A673 (cell line): ENCODE measurements around the gene ZNF500. TPM values are rescaled to one million over a fixed set of nuclear protein-coding genes. Genes with fewer than 3 reads are reported as not detected.

Experiments
- BruUV-seq: library from RNA; stranded (reverse); fragments of 400-500 nt; replicated peaks from 2 replicates; lab custom pipeline; 2021; lab: Mats Ljungman, UMichigan
- CTCF ChIA-PET: fragments of 300-600 bp; sonication (Branson Sonifier 250); formaldehyde crosslinking; loops from one replicate; lab custom pipeline; 2022; ENCODE audit warnings: antibody characterized with exemption; lab: Charles Lee
- POLR2A ChIA-PET: fragments of 300-600 bp; sonication (Branson Sonifier 250); formaldehyde crosslinking; loops from one replicate; lab custom pipeline; 2022; ENCODE audit warnings: antibody characterized with exemption; ENCODE audit not compliant: low non-redundant PET; lab: Charles Lee
- DNase-seq: peaks from one replicate; pipeline ENCODE4 v3.0.0-alpha.2; 2015; ENCODE audit warnings: low spot score
- H3K27ac ChIP-seq: fragments of 200-600 bp; sonication (generic); 2 replicates; pipeline ENCODE4 v1.5.1; 2016; ENCODE audit warnings: mixed run types, low read depth, mild to moderate bottlenecking, mixed read lengths, antibody characterized with exemption, low read length; ENCODE audit not compliant: poor library complexity, severe bottlenecking
- H3K27me3 ChIP-seq: fragments of 200-600 bp; sonication (generic); replicated peaks from 2 replicates; pipeline ENCODE4 v1.6.1; 2017; ENCODE audit warnings: mixed run types, low read depth, mild to moderate bottlenecking, mixed read lengths, antibody characterized with exemption, low read length; ENCODE audit not compliant: insufficient read depth, poor library complexity
- H3K36me3 ChIP-seq: fragments of 200-600 bp; sonication (generic); 2 replicates; pipeline ENCODE4 v1.6.1; 2016; ENCODE audit warnings: mixed run types, mild to moderate bottlenecking, mixed read lengths, antibody characterized with exemption, low read length; ENCODE audit not compliant: insufficient read depth, poor library complexity, severe bottlenecking
- H3K4me1 ChIP-seq: fragments of 200-600 bp; sonication (generic); 2 replicates; pipeline ENCODE4 v1.6.1; 2017; ENCODE audit warnings: mixed run types, mild to moderate bottlenecking, mixed read lengths, antibody characterized with exemption, low read length; ENCODE audit not compliant: insufficient read depth, poor library complexity, severe bottlenecking
- H3K4me3 ChIP-seq: fragments of 200-600 bp; sonication (generic); 2 replicates; pipeline ENCODE4 v1.5.1; 2016; ENCODE audit warnings: low read depth, mixed run types, mild to moderate bottlenecking, mixed read lengths, low read length; ENCODE audit not compliant: poor library complexity, severe bottlenecking
- H3K9me3 ChIP-seq: fragments of 200-600 bp; sonication (generic); 2 replicates; pipeline ENCODE4 v1.6.1; 2016; ENCODE audit warnings: mixed run types, low read depth, mild to moderate bottlenecking, mixed read lengths, antibody characterized with exemption, low read length; ENCODE audit not compliant: poor library complexity, severe bottlenecking
- EZH2 ChIP-seq: fragments of 200-600 bp; sonication (generic); IDR thresholded peaks from 2 replicates; pipeline ENCODE4 v1.6.1; 2017; ENCODE audit warnings: borderline replicate concordance, low read depth, mild to moderate bottlenecking, mixed read lengths, antibody characterized with exemption, low read length; ENCODE audit not compliant: poor library complexity, severe bottlenecking
- intact Hi-C: fragments of 100-400 bp; cut with micrococcal nuclease; formaldehyde crosslinking; loops from one replicate; pipeline ENCODE4 v1.10.0; 2022; ENCODE audit not compliant: unreplicated experiment
- total RNA-seq: library from RNA; stranded (reverse); gene quantifications from 2 replicates; pipeline ENCODE4 v1.2.3, GENCODE V29; 2021
- TF ChIP-seq, protein P1 (sequence below): fragments of 300-800, 200-600 bp; sonication (generic); conservative IDR thresholded peaks from 2 replicates; pipeline ENCODE4 v1.5.1; 2017; ENCODE audit warnings: low read depth, mild to moderate bottlenecking, antibody characterized with exemption, low read length, moderate library complexity, mixed read lengths

Gene ZNF500
- total RNA-seq, 1 experiment from 2014 or later = 16.8 TPM

DNA sequence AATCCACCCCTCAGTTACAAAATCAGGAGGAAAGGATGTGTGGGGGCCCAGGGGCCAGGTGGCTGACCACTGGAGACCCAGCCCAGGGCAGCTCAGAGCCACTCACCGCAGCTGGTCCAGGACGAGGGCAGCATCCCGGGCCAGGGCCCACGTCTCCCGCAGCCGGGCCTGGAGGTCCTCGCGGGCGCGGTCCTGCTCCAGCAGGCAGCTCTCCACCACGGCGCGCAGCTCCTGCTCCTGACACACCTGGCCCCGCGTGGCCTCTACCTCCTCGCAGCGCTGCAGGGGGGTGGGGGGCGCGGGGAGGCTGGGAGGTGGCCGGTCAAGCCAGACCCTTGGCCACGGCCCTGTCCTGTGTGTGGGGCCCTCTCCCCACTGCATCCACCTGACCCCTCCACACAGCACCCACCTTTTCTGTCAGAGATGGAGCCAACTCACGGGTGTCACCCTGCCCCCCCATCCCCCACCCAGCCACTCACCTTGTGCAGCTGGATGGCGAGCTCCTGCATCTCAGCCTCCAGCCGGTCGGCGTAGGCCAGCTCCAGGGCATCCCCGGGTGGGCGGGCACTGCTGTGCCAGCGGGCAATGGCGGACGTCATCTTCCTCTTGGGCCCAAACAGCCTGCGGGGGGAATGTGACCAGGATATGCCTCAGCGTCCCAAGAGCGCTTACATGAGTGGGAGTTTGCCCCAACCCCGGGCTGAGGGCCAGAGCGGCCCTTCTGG lies 68.5 kb downstream of the ZNF500 start:
- no TSS peak for BruUV-seq
- TF ChIP-seq, protein P1, sequence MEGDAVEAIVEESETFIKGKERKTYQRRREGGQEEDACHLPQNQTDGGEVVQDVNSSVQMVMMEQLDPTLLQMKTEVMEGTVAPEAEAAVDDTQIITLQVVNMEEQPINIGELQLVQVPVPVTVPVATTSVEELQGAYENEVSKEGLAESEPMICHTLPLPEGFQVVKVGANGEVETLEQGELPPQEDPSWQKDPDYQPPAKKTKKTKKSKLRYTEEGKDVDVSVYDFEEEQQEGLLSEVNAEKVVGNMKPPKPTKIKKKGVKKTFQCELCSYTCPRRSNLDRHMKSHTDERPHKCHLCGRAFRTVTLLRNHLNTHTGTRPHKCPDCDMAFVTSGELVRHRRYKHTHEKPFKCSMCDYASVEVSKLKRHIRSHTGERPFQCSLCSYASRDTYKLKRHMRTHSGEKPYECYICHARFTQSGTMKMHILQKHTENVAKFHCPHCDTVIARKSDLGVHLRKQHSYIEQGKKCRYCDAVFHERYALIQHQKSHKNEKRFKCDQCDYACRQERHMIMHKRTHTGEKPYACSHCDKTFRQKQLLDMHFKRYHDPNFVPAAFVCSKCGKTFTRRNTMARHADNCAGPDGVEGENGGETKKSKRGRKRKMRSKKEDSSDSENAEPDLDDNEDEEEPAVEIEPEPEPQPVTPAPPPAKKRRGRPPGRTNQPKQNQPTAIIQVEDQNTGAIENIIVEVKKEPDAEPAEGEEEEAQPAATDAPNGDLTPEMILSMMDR = no peak
- TF ChIP-seq EZH2 = no peak
- no peak overlapping the region for H3K27ac ChIP-seq
- no peak overlapping the region for H3K4me3 ChIP-seq
- H3K27me3 ChIP-seq = no peaks in the 10 kb centered on the region
- H3K36me3 ChIP-seq = peaks cover 41% of the 10 kb centered on the region
- H3K4me1 ChIP-seq = no peaks in the 10 kb centered on the region
- POLR2A ChIA-PET = no interaction called here
- DNase-seq = no peak
- H3K9me3 ChIP-seq = no peaks in the 10 kb centered on the region
- CTCF ChIA-PET = no interaction called here
- intact Hi-C loops = loop anchor here (10.0 kb wide), 1 partner anchor 256 kb away; the partner anchor contains the start of gene SEC14L5

Other genes with a start within 250 kb of the ZNF500 start
- 12.8 and 14.4 TPM in 2 replicates for gene CDIP1, start 228.4 kb downstream of the ZNF500 start, total RNA-seq
- not detected in 2 replicates for gene C16orf96, start 210.8 kb downstream of the ZNF500 start, total RNA-seq
- 36.3 and 36.5 TPM in 2 replicates for gene UBALD1, start 152.3 kb downstream of the ZNF500 start, total RNA-seq
- 54.6 and 61.4 TPM in 2 replicates for gene MGRN1, start 142.3 kb downstream of the ZNF500 start, total RNA-seq
- gene NUDT16L1, start 73.6 kb downstream of the ZNF500 start, total RNA-seq = 29.7 and 33.8 TPM in 2 replicates
- gene ANKS3, start 32.9 kb downstream of the ZNF500 start, total RNA-seq = 26.9 and 30.3 TPM in 2 replicates
- gene DNAAF8, start 32.6 kb downstream of the ZNF500 start, total RNA-seq = 0.15 and 0.72 TPM in 2 replicates
- not detected in 2 replicates for gene SEPTIN12, start 21.2 kb upstream of the ZNF500 start, total RNA-seq
- not detected in 2 replicates for gene SMIM22, start 28.2 kb upstream of the ZNF500 start, total RNA-seq
- 2.9 and 3.3 TPM in 2 replicates for gene ROGDI, start 35.5 kb upstream of the ZNF500 start, total RNA-seq
- 121 and 128 TPM in 2 replicates for gene GLYR1, start 80.1 kb upstream of the ZNF500 start, total RNA-seq
- gene UBN1, start 80.3 kb upstream of the ZNF500 start, total RNA-seq = 45.6 and 51.0 TPM in 2 replicates
- 0.04 and 0.42 TPM in 2 replicates for gene PPL, start 170.0 kb upstream of the ZNF500 start, total RNA-seq
- 0.04 TPM in 1 of 2 replicates, not detected in the other for gene SEC14L5, start 191.2 kb upstream of the ZNF500 start, total RNA-seq